Posterior vena cava (tissue), 2 donors: ENCODE data around the gene ANGEL2. TPM values are rescaled to one million over a fixed set of nuclear protein-coding genes. Genes with fewer than 3 reads are reported as not detected.

Source experiments
- DNase-seq: peaks from one replicate; pipeline ENCODE4 v3.0.0-alpha.2; 2020; ENCODE audit warnings: low spot score
- intact Hi-C, 2 donors: fragments of 100-400 bp; cut with DNase I; formaldehyde crosslinking; loops; one replicate each; pipeline versions ENCODE4 v1.14.1 to v1.14.2; 2022 to 2023
- total RNA-seq, 2 donors: library from RNA; stranded (reverse); fragmentation: NEBNext Ultra II Directional; extraction: Animal tissue kit (Norgen Biotek cat#: 25700); gene quantifications; one replicate each; pipeline ENCODE4 v1.2.1, GENCODE V29; 2021
- donor health status: DM: yes; HTN: yes; CAD: no.
- donor health status: DM: yes; HTN: yes; CAD: no.

The ANGEL2 gene
- total RNA-seq, 2 donors from 2014 or later, result 29.7 to 31.1 TPM

DNA sequence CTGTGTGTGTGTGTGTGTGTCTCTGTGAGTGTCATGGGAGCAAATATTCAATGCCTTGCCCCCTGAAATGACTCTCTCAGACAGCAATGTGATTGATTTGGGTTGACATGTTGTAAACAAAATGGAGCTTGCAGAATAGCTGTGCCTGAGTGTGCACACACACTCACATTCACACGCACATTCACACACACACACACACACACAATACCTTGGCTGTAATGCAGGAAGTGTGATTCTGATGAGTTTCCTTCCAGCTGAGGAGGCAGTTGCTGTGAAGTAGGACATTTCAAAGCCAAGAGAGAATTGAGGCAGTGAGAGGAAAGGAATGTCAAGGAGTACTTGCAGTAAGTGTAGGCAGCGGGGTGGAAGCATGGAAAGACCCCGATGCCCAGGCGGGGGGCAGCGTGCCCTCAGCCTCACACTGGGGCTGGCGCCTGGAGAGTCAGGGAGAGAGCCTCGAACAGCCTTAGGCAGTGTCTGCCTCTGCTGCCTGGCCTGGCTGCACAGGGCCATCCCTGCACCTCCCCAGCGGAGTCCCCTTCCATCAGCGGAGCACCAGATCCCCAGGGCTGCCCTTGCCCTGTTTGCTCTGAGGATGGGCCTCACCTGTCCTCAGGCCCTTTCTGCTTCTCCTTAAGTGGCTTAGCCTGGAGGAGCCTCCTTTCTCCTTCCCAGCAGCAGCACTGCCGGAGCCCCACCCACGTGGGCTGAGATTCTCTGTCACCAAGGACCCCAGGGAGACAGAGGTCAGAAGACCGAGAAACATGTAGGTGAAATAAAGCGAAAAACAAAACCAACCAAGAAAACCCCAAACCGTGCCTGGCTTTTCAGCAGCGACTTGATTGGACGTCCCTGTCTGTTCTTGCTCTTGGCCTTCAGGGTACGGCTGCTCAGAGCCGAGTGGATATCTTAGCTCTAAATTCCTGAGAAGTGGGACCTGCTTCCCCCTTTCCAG is 56.1 kb downstream of the ANGEL2 start:
- peak; percentile 73 for DNase-seq
- intact Hi-C loops, result no loop called here

GRCh38 chr1:212958175-212958574 is 57.5 kb downstream of the ANGEL2 start:
- intact Hi-C loops, result no loop called here
- DNase-seq, result no peak

DNA sequence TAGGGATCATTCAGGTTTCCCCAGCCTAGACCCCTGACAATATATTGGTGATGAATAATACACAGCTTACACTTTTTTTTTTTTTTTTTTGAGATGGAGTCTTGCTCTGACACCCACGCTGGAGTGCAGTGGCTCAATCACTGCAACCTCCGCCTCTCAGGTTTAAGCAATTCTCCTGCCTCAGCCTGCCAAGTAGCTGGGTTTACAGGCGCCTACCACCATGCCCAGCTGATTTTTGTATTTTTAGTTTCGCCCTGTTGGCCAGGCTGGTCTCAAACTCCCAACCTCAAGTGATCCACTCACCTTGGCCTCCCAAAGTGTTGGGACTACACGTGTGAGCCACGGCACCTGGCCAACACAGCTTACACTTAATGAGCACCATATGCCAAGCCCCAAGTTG is 58.1 kb downstream of the ANGEL2 start:
- intact Hi-C loops, result no loop called here

DNA sequence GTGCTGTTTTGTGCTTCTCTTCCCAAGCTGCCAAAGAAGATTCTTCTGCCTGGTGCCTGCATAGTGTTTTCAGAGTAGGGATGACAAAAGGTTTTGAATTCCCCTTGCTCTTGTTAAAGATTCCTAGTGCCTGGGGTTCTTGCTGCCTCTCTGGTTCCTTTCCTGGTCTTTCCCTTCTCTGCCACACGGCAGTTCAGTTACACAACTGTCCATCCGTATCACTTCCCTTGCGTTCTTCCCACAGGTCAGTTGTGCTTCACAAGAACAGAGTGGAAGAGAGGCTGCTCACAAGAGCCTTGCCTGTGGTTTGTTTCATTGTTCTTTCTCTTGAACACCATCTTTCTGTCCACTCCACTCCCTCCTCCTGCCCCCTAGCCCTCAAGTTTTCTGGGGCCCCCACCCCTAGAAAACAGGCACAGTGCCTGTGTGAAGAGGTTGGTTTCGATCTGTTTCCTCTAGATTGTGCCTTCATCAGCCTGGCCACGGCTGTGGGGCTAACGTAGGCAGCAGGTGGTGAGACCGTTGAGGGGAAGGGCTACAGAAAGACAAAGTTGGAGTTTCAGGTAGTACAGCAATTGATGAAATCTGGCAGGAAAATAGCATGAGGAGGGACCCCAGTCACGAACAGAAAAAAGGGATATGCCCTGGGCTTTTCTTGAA is 59.6 kb downstream of the ANGEL2 start:
- no peak for DNase-seq
- intact Hi-C loops, result no loop called here

More for the DNA sequence above, 58.1 kb downstream of the ANGEL2 start:
- no peak for DNase-seq

- DNase-seq, result no peak
- intact Hi-C loops, result no loop called here
Observed at GRCh38 chr1:212955098-212955497, 60.6 kb downstream of the ANGEL2 start.

- intact Hi-C loops, result no loop called here
Observed at GRCh38 chr1:212954514-212954913, 61.2 kb downstream of the ANGEL2 start.

DNA sequence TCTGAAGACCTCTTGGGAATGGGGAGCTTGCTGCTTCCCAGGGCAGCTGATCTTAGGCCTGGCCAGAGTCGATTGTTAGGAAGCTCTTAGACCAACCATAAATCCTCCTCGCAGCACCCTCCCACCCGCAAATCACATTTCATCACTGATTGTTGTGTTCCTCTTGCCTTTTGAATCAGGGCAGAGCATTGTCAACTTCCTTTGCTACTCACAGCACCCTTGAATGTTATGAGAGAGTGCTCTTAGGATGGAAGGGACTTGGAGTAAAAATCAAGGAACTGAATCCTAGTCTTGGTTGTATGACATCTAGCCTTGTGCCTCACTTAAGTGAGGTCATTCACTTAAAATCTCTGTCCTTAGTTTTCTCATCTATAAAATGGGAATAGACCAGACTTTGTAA is 62.3 kb downstream of the ANGEL2 start:
- intact Hi-C loops, result no loop called here
- DNase-seq, result no peak

More at GRCh38 chr1:212954514-212954913, 61.2 kb downstream of the ANGEL2 start:
- DNase-seq, result no peak

- no peak for DNase-seq
- intact Hi-C loops, result no loop called here
Observed at GRCh38 chr1:212952641-212952976, 63.1 kb downstream of the ANGEL2 start.

DNA sequence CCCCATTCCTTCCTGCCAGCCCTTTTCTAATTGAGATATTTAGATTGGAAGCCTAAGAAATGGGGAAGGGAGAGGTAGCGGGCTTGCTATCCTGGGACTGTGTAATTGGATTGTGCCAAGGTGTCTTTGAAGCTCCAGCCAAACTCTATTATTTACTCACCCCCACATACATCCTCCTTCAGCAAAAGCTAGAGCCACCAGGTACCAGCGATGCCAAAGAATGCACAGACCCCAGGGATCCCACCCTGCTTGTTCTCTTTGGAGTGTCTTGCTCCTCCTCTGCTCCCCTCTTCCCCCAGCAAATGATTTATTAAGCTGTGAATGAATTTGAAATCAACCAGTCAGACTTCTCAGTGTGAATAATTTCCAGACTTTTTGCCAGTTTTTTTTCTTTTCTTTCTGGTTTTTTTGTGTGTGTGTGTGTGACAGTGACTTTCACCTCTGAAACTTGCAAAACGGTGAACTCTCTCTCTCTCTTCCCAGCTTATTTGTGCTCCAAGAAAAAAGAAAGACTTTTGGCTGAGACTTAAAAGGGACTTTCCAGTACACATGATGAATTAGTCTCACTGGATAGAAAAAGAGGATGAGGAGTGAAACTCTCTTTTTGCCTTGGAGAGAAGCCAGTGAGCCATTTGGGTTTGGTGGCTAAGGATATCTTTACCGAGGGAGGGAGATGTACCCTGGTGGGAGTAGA is 63.6 kb downstream of the ANGEL2 start:
- intact Hi-C loops, result no loop called here
- DNase-seq, result no peak

GRCh38 chr1:212951126-212951946 is 64.3 kb downstream of the ANGEL2 start:
- intact Hi-C loops, result no loop called here
- DNase-seq, result no peak

GRCh38 chr1:212950243-212951125 is 65.2 kb downstream of the ANGEL2 start, which contains the start of gene VASH2:
Gene VASH2, plus strand, starts transcription at chr1:212950541. Its CDS starts 1,002 bp downstream, at chr1:212951543.
- intact Hi-C loops, result no loop called here
- peak; percentile 94 for DNase-seq

- no peak for DNase-seq
- intact Hi-C loops, result no loop called here
Observed at GRCh38 chr1:212949771-212950170, 65.9 kb downstream of the ANGEL2 start.

GRCh38 chr1:212946872-212947271 is 68.8 kb downstream of the ANGEL2 start:
- intact Hi-C loops, result no loop called here
- no peak for DNase-seq

- no peak for DNase-seq
- intact Hi-C loops, result no loop called here
Observed at GRCh38 chr1:212945463-212946160, 70.1 kb downstream of the ANGEL2 start.

DNA sequence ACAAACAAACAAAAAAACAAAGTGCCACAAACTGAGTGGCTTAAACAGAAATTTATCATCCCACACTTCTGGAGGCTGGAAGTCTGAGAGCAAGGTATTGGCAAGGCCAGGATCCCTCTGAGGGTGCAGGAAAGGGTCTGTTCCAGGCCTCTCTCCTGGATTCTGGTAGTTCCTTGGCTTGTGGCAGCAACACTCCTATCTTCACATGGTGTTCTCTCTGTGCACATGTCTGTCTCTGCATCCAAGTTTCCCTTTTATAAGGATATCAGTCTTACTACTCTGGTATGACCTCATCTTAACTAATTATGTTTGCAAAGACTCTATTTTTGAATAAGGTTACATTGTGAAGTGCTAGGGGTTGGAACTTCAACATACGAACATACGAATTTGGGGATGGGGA is 70.6 kb downstream of the ANGEL2 start:
- intact Hi-C loops, result no loop called here
- no peak for DNase-seq

GRCh38 chr1:212944229-212944901 is 71.3 kb downstream of the ANGEL2 start:
- intact Hi-C loops, result no loop called here
- no peak for DNase-seq

- intact Hi-C loops, result no loop called here
- no peak for DNase-seq
Observed at GRCh38 chr1:212943393-212943710, 72.3 kb downstream of the ANGEL2 start.
